ENCODE results near the gene TMEM184C.

The TMEM184C gene

DNA sequence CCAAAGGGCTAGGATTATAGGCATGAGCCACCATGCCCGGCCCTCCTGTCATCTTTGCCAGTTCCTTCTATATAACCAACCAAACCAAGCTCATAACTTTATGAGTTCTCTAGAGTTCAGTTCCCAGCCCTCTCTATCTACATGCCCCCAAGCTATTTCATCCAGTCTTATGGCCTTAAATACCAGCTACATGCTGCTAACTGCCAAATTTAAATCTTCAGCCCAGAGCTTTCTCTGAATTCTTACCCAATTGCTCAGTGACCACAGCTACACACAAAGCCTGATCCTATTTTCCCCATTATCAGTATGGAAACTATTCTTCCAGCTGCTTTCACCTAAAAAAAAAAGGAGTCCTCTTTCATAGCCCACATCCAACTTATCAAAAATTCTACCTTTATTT is 23.1 kb downstream of the TMEM184C start:
- H3K4me3 ChIP-seq (replicated peaks; ENCODE audit: insufficient read depth, low read length): no peak overlapping the region
- TF ChIP-seq, protein P1, sequence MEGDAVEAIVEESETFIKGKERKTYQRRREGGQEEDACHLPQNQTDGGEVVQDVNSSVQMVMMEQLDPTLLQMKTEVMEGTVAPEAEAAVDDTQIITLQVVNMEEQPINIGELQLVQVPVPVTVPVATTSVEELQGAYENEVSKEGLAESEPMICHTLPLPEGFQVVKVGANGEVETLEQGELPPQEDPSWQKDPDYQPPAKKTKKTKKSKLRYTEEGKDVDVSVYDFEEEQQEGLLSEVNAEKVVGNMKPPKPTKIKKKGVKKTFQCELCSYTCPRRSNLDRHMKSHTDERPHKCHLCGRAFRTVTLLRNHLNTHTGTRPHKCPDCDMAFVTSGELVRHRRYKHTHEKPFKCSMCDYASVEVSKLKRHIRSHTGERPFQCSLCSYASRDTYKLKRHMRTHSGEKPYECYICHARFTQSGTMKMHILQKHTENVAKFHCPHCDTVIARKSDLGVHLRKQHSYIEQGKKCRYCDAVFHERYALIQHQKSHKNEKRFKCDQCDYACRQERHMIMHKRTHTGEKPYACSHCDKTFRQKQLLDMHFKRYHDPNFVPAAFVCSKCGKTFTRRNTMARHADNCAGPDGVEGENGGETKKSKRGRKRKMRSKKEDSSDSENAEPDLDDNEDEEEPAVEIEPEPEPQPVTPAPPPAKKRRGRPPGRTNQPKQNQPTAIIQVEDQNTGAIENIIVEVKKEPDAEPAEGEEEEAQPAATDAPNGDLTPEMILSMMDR (IDR thresholded peaks at IDR 0.05; ENCODE audit: insufficient read depth, low read length): no peak
- TF ChIP-seq POLR2AphosphoS5 (IDR thresholded peaks at IDR 0.05; ENCODE audit: low read depth) (no peak), GABPA (IDR thresholded peaks at IDR 0.05; ENCODE audit: low read depth) (no peak), SPI1 (IDR thresholded peaks at IDR 0.05; ENCODE audit: borderline replicate concordance, low read depth) (no peak)
- TF ChIP-seq, protein P2, sequence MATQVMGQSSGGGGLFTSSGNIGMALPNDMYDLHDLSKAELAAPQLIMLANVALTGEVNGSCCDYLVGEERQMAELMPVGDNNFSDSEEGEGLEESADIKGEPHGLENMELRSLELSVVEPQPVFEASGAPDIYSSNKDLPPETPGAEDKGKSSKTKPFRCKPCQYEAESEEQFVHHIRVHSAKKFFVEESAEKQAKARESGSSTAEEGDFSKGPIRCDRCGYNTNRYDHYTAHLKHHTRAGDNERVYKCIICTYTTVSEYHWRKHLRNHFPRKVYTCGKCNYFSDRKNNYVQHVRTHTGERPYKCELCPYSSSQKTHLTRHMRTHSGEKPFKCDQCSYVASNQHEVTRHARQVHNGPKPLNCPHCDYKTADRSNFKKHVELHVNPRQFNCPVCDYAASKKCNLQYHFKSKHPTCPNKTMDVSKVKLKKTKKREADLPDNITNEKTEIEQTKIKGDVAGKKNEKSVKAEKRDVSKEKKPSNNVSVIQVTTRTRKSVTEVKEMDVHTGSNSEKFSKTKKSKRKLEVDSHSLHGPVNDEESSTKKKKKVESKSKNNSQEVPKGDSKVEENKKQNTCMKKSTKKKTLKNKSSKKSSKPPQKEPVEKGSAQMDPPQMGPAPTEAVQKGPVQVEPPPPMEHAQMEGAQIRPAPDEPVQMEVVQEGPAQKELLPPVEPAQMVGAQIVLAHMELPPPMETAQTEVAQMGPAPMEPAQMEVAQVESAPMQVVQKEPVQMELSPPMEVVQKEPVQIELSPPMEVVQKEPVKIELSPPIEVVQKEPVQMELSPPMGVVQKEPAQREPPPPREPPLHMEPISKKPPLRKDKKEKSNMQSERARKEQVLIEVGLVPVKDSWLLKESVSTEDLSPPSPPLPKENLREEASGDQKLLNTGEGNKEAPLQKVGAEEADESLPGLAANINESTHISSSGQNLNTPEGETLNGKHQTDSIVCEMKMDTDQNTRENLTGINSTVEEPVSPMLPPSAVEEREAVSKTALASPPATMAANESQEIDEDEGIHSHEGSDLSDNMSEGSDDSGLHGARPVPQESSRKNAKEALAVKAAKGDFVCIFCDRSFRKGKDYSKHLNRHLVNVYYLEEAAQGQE (IDR thresholded peaks at IDR 0.05; ENCODE audit: insufficient replicate concordance, low read depth): no peak
- DNase-seq (ENCODE audit: low read depth in 1 of 2, low spot score in 1 of 2): no peak
- no peak overlapping the region for H3K27ac ChIP-seq (replicated peaks)
- H3K27me3 ChIP-seq (ENCODE audit: insufficient read depth, poor library complexity, severe bottlenecking): no peaks in the 10 kb centered on the region

DNA sequence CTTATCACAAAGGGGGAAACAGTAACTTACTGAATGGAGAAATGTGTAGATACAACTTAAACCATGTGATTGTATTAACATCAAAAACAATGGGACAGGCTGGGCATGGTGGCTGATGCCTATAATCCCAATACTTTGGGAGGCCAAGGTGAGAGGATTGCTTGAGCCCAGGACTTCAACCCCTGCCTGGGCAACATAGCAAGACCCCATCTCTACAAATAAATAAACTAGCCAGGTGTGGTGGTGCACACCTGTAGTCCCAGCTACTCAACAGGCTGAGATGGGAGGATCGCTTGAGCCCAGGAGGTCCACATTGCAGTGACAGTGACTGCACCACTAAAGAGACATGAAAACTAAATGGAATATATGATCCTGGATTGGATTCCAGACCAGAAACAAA is 26.4 kb downstream of the TMEM184C start:
- TF ChIP-seq, protein P1 (IDR thresholded peaks at IDR 0.05; ENCODE audit: insufficient read depth, low read length): no peak
- no peak for TF ChIP-seq POLR2AphosphoS5 (IDR thresholded peaks at IDR 0.05; ENCODE audit: low read depth)
- TF ChIP-seq, protein P2 (IDR thresholded peaks at IDR 0.05; ENCODE audit: insufficient replicate concordance, low read depth): no peak
- no peak for TF ChIP-seq GABPA (IDR thresholded peaks at IDR 0.05; ENCODE audit: low read depth)
- TF ChIP-seq SPI1 (IDR thresholded peaks at IDR 0.05; ENCODE audit: borderline replicate concordance, low read depth): no peak
- no peak for DNase-seq (ENCODE audit: low read depth in 1 of 2, low spot score in 1 of 2)
- Histone ChIP-seq H3K4me3 (replicated peaks; ENCODE audit: insufficient read depth, low read length) (no peak overlapping the region), H3K27ac (replicated peaks) (no peak overlapping the region), H3K27me3 (ENCODE audit: insufficient read depth, poor library complexity, severe bottlenecking) (no peaks in the 10 kb centered on the region)

DNA sequence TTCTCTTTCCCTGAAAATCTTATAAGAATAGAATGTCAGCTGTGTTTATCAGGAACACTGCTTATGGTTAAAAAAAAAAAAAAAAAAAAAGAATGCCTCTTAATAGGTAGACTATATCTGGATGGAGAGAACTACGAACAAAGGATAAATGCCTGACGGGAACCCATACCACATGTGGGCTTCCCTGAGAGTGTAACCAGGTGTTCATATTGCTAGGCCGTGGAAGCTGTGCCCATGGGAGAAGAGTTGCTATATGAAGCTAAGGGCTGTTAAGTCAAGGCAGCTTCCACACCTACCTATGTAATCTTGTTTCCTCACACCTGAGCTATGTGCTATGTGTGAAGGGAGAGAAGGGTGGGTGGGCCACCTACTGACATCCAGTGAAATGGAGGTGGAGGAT is 27.3 kb downstream of the TMEM184C start:
- no peak for TF ChIP-seq SPI1 (IDR thresholded peaks at IDR 0.05; ENCODE audit: borderline replicate concordance, low read depth)
- TF ChIP-seq, protein P2 (IDR thresholded peaks at IDR 0.05; ENCODE audit: insufficient replicate concordance, low read depth): no peak
- no peak for TF ChIP-seq POLR2AphosphoS5 (IDR thresholded peaks at IDR 0.05; ENCODE audit: low read depth)
- no peak for TF ChIP-seq GABPA (IDR thresholded peaks at IDR 0.05; ENCODE audit: low read depth)
- TF ChIP-seq, protein P1 (IDR thresholded peaks at IDR 0.05; ENCODE audit: insufficient read depth, low read length): no peak
- Histone ChIP-seq H3K4me3 (replicated peaks; ENCODE audit: insufficient read depth, low read length) (no peak overlapping the region), H3K27ac (replicated peaks) (no peak overlapping the region), H3K27me3 (ENCODE audit: insufficient read depth, poor library complexity, severe bottlenecking) (no peaks in the 10 kb centered on the region)
- no peak for DNase-seq (ENCODE audit: low read depth in 1 of 2, low spot score in 1 of 2)
